Mucosa of descending colon (tissue), 3 donors: ENCODE data around the gene SLC39A1. TPM values are rescaled to one million over a fixed set of nuclear protein-coding genes. Genes with fewer than 3 reads are reported as not detected.

Source experiments
- ATAC-seq: fragments of 200-7000 bp; cut with Tn5 transposase; one replicate; pipeline ENCODE4 v1.9.1; 2020; ENCODE audit warnings: mild to moderate bottlenecking, moderate library complexity
- DNase-seq, 3 donors: peaks; one replicate each; pipeline ENCODE4 v3.0.0-alpha.2; 2020
- H3K36me3 ChIP-seq: fragments of 200-600 bp; one replicate; pipeline ENCODE4 v1.8.0; 2021; ENCODE audit warnings: low read depth, mild to moderate bottlenecking
- H3K4me1 ChIP-seq: fragments of 200-600 bp; one replicate; pipeline ENCODE4 v1.8.0; 2021; ENCODE audit warnings: low read depth, mild to moderate bottlenecking
- H3K4me3 ChIP-seq: fragments of 200-600 bp; one replicate; pipeline ENCODE4 v1.8.0; 2021; ENCODE audit warnings: mild to moderate bottlenecking
- H3K9me3 ChIP-seq: fragments of 200-600 bp; one replicate; pipeline ENCODE4 v1.8.0; 2021; ENCODE audit warnings: mild to moderate bottlenecking
- intact Hi-C, 2 donors: fragments of 100-400 bp; cut with DNase I in 1 of 2; cut with micrococcal nuclease in 1 of 2; formaldehyde crosslinking; loops; one replicate each; pipeline versions ENCODE4 v1.11.0 to v1.11.1; 2022; cut with DNase I, micrococcal nuclease
- total RNA-seq, 3 donors: library from RNA; stranded (reverse); fragmentation: NEBNext Ultra II Directional in 2 of 3; extraction: Animal tissue kit (Norgen Biotek cat#: 25700) in 2 of 3; gene quantifications; one replicate each; pipeline versions ENCODE4 v1.2.1 to v1.2.4, GENCODE V29; 2021 to 2023
- TF ChIP-seq, protein P1 (sequence below): fragments of 200-600 bp; IDR thresholded peaks from one replicate; pipeline ENCODE4 v1.8.0; 2022; ENCODE audit warnings: antibody characterized with exemption, mild to moderate bottlenecking
- donor health status: DM: no; HTN: no; CAD: no; lungs with moderate emphysema.
- donor health status: DM: no; HTN: no; CAD: no.
- donor health status: DM: no; HTN: yes; CAD: no.

The SLC39A1 gene
- total RNA-seq, 3 donors from 2014 or later: 66.7 to 74.7 (median 66.7) TPM

- intact Hi-C loops: no loop called here
- no peaks in the 10 kb centered on the region for H3K9me3 ChIP-seq
- no peaks in the 10 kb centered on the region for H3K4me1 ChIP-seq
- ATAC-seq (no peak), DNase-seq (no peak)
- peaks cover 3% of the 10 kb centered on the region for H3K36me3 ChIP-seq
- TF ChIP-seq, protein P1, sequence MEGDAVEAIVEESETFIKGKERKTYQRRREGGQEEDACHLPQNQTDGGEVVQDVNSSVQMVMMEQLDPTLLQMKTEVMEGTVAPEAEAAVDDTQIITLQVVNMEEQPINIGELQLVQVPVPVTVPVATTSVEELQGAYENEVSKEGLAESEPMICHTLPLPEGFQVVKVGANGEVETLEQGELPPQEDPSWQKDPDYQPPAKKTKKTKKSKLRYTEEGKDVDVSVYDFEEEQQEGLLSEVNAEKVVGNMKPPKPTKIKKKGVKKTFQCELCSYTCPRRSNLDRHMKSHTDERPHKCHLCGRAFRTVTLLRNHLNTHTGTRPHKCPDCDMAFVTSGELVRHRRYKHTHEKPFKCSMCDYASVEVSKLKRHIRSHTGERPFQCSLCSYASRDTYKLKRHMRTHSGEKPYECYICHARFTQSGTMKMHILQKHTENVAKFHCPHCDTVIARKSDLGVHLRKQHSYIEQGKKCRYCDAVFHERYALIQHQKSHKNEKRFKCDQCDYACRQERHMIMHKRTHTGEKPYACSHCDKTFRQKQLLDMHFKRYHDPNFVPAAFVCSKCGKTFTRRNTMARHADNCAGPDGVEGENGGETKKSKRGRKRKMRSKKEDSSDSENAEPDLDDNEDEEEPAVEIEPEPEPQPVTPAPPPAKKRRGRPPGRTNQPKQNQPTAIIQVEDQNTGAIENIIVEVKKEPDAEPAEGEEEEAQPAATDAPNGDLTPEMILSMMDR: no peak
- no peak overlapping the region for H3K4me3 ChIP-seq
Measured at GRCh38 chr1:153929981-153930948, 33.1 kb downstream of the SLC39A1 start.

GRCh38 chr1:153929426-153929825 lies 33.9 kb downstream of the SLC39A1 start:
- Histone ChIP-seq H3K4me3 (no peak overlapping the region), H3K4me1 (no peaks in the 10 kb centered on the region), H3K36me3 (peaks cover 3% of the 10 kb centered on the region), H3K9me3 (no peaks in the 10 kb centered on the region)
- TF ChIP-seq, protein P1: no peak
- intact Hi-C loops: no loop called here
- DNase-seq (no peak), ATAC-seq (no peak)

- TF ChIP-seq, protein P1: no peak
- DNase-seq: no peak
- no peaks in the 10 kb centered on the region for H3K36me3 ChIP-seq
- no peak overlapping the region for H3K4me3 ChIP-seq
- H3K9me3 ChIP-seq: no peaks in the 10 kb centered on the region
- peaks cover 3% of the 10 kb centered on the region for H3K4me1 ChIP-seq
- intact Hi-C loops: no loop called here
- no peak for ATAC-seq
Measured at GRCh38 chr1:153928791-153929341, 34.5 kb downstream of the SLC39A1 start.

DNA sequence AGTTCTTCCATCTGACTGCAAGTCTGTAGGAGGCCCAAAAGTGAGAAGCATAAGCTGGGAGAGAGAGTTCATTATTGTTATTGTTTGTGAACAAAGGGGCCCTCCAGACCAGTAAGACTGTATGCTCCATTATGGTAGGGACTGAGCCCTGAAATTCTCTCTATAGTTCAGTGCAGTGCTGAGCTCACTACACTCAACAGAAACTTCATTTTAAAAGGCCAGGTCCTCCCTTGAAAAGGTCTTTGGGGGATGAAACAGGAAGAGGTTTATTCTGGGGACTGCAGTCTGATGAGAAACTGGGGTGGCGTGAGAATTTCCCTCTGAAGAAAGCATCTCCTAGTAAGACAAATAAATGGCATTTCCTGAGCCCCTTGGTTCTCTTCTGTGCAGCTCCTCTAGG lies 35.1 kb downstream of the SLC39A1 start:
- intact Hi-C loops: no loop called here
- no peaks in the 10 kb centered on the region for H3K9me3 ChIP-seq
- ATAC-seq: no peak
- TF ChIP-seq, protein P1: no peak
- peaks cover 4% of the 10 kb centered on the region for H3K4me1 ChIP-seq
- no peak overlapping the region for H3K4me3 ChIP-seq
- no peak for DNase-seq
- H3K36me3 ChIP-seq: no peaks in the 10 kb centered on the region

DNA sequence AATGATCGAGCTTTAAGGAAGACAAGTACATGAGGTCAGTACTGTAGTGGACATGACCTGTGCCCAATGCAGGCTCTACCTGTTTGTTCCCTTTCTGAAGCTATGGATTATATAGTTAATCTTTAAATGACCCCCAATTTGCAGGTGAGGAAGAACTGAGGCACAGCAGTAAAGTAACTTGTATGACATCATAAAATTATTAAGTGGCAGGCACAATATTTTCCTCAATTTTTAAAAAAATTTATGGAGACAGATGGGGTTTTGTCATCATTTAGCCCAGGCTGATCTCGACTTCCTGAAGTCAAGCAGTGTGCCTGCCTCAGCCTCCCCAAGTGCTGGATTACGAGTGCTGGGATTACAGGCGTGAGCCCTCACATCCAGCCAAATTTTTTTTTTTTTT lies 36.9 kb downstream of the SLC39A1 start:
- no peak for ATAC-seq
- intact Hi-C loops: no loop called here

More for the DNA sequence above, 36.9 kb downstream of the SLC39A1 start:
- DNase-seq: no peak
- H3K4me3 ChIP-seq: no peak overlapping the region
- TF ChIP-seq, protein P1: no peak
- H3K9me3 ChIP-seq: no peaks in the 10 kb centered on the region
- H3K4me1 ChIP-seq: peaks cover 7% of the 10 kb centered on the region
- H3K36me3 ChIP-seq: no peaks in the 10 kb centered on the region
